ENCODE data around the gene DIAPH1. TPM values are rescaled to one million over a fixed set of nuclear protein-coding genes. Genes with fewer than 3 reads are reported as not detected.
A peak's percentile ranks its signal among the peaks of the same experiment; 100 is the strongest.

The DIAPH1 gene
- total RNA-seq, 4 donors from 2014 or later = 63.0 to 157 (median 124) TPM

- peak overlapping the region; percentile 88 to 94 (median 88) for H3K27ac ChIP-seq
- H3K27me3 ChIP-seq = no peaks in the 10 kb centered on the region
- peaks cover 0 to 51% (median 0%) of the 10 kb centered on the region in 3 donors for H3K36me3 ChIP-seq
- intact Hi-C loops (cut with DNase I) = loop anchor here (5.0 to 10.0 kb wide), 3 partner anchors 37 to 145 kb away; partner anchors contain the start of genes PCDHGA10, PCDHGB7 and PCDHGC3
- no peak for TF ChIP-seq POLR2A (IDR thresholded peaks at IDR 0.05)
- TF ChIP-seq, protein P1, sequence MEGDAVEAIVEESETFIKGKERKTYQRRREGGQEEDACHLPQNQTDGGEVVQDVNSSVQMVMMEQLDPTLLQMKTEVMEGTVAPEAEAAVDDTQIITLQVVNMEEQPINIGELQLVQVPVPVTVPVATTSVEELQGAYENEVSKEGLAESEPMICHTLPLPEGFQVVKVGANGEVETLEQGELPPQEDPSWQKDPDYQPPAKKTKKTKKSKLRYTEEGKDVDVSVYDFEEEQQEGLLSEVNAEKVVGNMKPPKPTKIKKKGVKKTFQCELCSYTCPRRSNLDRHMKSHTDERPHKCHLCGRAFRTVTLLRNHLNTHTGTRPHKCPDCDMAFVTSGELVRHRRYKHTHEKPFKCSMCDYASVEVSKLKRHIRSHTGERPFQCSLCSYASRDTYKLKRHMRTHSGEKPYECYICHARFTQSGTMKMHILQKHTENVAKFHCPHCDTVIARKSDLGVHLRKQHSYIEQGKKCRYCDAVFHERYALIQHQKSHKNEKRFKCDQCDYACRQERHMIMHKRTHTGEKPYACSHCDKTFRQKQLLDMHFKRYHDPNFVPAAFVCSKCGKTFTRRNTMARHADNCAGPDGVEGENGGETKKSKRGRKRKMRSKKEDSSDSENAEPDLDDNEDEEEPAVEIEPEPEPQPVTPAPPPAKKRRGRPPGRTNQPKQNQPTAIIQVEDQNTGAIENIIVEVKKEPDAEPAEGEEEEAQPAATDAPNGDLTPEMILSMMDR (IDR thresholded peaks at IDR 0.05) = no peak
- no peak overlapping the region for H3K4me3 ChIP-seq
- no peaks in the 10 kb centered on the region for H3K9me3 ChIP-seq
- no peak for DNase-seq
- H3K4me1 ChIP-seq = peaks cover 0 to 54% (median 15%) of the 10 kb centered on the region in 3 donors
Measured at GRCh38 chr5:141559461-141559860, 59.3 kb downstream of the DIAPH1 start.

DNA sequence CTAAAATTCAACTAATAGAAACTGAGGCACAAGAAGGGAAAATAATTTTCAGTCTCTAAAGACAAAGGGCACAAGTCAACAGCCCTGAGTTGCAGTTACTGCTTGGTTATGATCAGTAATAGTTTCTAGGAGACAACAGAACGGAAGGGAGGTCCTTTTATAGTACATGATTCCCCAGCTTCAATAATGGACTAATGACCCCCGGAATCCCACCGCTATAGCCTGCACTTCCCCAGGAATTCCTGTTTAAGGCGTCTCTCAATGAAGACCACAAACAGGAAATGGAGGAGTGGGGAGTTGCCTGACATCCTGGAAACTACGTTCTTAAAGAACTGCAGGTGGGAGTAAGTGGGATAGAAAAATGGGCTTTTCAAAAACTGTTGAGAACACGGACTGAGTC lies 60.6 kb downstream of the DIAPH1 start:
- H3K4me3 ChIP-seq = peak overlapping the region in 3 of 4 donors; percentile 23 to 41 (median 28)
- TF ChIP-seq, protein P1 (IDR thresholded peaks at IDR 0.05) = no peak
- TF ChIP-seq POLR2A (IDR thresholded peaks at IDR 0.05) = no peak
- H3K27me3 ChIP-seq = no peaks in the 10 kb centered on the region
- whole genome bisulfite sequencing, 2 donors = 29 to 31% methylated on average over 6 of the region's 6 CpGs
- peak overlapping the region; percentile 88 to 94 (median 91) for H3K27ac ChIP-seq
- no peaks in the 10 kb centered on the region for H3K9me3 ChIP-seq
- peaks cover 0 to 47% (median 15%) of the 10 kb centered on the region in 3 donors for H3K4me1 ChIP-seq
- intact Hi-C loops (cut with DNase I) = loop anchor here (5.0 to 10.0 kb wide), 3 partner anchors 36 to 143 kb away; partner anchors contain the start of genes PCDHGA10, PCDHGB7 and PCDHGC3
- DNase-seq = no peak
- H3K36me3 ChIP-seq = peaks cover 0 to 51% (median 0%) of the 10 kb centered on the region in 3 donors

GRCh38 chr5:141557681-141558136 lies 61.1 kb downstream of the DIAPH1 start:
- DNase-seq = peak; percentile 30
- H3K36me3 ChIP-seq = peaks cover 0 to 51% (median 0%) of the 10 kb centered on the region in 3 donors
- no peaks in the 10 kb centered on the region for H3K27me3 ChIP-seq
- WGBS, 2 donors = 20 to 32% methylated on average over 10 to 11 of the region's 11 CpGs
- intact Hi-C loops (cut with DNase I) = loop anchor here (5.0 to 10.0 kb wide), 3 partner anchors 35 to 143 kb away; partner anchors contain the start of genes PCDHGA10, PCDHGB7 and PCDHGC3
- no peaks in the 10 kb centered on the region for H3K9me3 ChIP-seq
- TF ChIP-seq POLR2A (IDR thresholded peaks at IDR 0.05) = peak in 1 of 4 donors; percentile 19
- TF ChIP-seq, protein P1 (IDR thresholded peaks at IDR 0.05) = peak; percentile 77 to 94 (median 85)
- peak overlapping the region in 3 of 4 donors; percentile 23 to 41 (median 28) for H3K4me3 ChIP-seq
- peak overlapping the region; percentile 88 to 94 (median 91) for H3K27ac ChIP-seq
- peaks cover 0 to 47% (median 15%) of the 10 kb centered on the region in 3 donors for H3K4me1 ChIP-seq

DNA sequence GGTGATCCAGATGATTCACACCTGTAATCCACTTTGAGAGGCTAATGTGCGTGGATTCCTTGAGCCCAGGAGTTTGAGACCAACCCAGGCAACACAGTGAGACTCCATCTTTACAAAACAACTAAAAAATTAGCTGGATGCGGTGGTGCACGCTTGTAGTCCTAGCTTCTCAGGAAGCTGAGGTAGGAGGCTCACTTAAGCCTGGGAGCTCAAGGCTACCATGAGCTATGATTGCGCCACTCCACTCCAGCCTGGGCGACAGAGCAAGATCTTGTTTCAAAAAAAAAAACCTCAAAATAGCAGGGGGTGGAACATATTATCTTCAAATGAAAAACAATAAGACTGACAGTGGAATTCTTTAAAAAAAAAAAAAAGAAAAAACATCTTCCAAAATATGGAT lies 70.9 kb downstream of the DIAPH1 start:
- Histone ChIP-seq H3K27ac (no peak overlapping the region), H3K4me3 (no peak overlapping the region), H3K4me1 (peaks cover 0 to 8% (median 0%) of the 10 kb centered on the region in 3 donors), H3K36me3 (peaks cover 0 to 86% (median 6%) of the 10 kb centered on the region in 3 donors), H3K9me3 (peaks cover 0 to 35% (median 25%) of the 10 kb centered on the region in 3 donors), H3K27me3 (no peaks in the 10 kb centered on the region)
- 92 to 96% methylated on average over 5 of the region's 5 CpGs for WGBS, 2 donors
- TF ChIP-seq, protein P1 (IDR thresholded peaks at IDR 0.05) = no peak
- TF ChIP-seq POLR2A (IDR thresholded peaks at IDR 0.05) = no peak
- no peak for DNase-seq
- intact Hi-C loops (cut with DNase I) = no loop called here

GRCh38 chr5:141547488-141547887 lies 71.3 kb downstream of the DIAPH1 start:
- peaks cover 0 to 82% (median 6%) of the 10 kb centered on the region in 3 donors for H3K36me3 ChIP-seq
- DNase-seq = no peak
- no peak overlapping the region for H3K27ac ChIP-seq
- TF ChIP-seq POLR2A (IDR thresholded peaks at IDR 0.05) = no peak
- TF ChIP-seq, protein P1 (IDR thresholded peaks at IDR 0.05) = no peak
- H3K27me3 ChIP-seq = no peaks in the 10 kb centered on the region
- peaks cover 0 to 12% (median 0%) of the 10 kb centered on the region in 3 donors for H3K4me1 ChIP-seq
- H3K9me3 ChIP-seq = peaks cover 0 to 35% (median 25%) of the 10 kb centered on the region in 3 donors
- WGBS, 2 donors = 90 to 100% methylated on average over 1 of the region's 1 CpG
- no peak overlapping the region for H3K4me3 ChIP-seq
- intact Hi-C loops (cut with DNase I) = no loop called here
